HepG2 (cell line): ENCODE measurements around the gene SERINC2. TPM values are rescaled to one million over a fixed set of nuclear protein-coding genes. Genes with fewer than 3 reads are reported as not detected.

Experiments
- ATAC-seq: fragments of 200-7000 bp; cut with Tn5 transposase; 3 replicates; pipeline ENCODE4 v1.9.1; 2020; ENCODE audit warnings: mild to moderate bottlenecking, moderate library complexity
- BruUV-seq: library from RNA; stranded (reverse); fragments of 400-500 nt; replicated peaks from 2 replicates; lab custom pipeline; 2021; lab: Mats Ljungman, UMichigan
- CTCF ChIA-PET: fragments of 300-600 bp; formaldehyde crosslinking; extraction: SDS; loops from one replicate; lab custom pipeline; 2021; ENCODE audit warnings: low total read pairs, inconsistent platforms, low intra/inter-chr PET ratio; lab: Yijun Ruan, JAX
- POLR2A ChIA-PET: fragments of 350-600 bp; sonication (Branson Sonifier 250); formaldehyde crosslinking; loops from one replicate; lab custom pipeline; 2020; ENCODE audit warnings: antibody characterized with exemption, inconsistent platforms; lab: Yijun Ruan, JAX
- DNase-seq: peaks from one replicate; pipeline ENCODE4 v3.0.0-alpha.2; 2015; ENCODE audit warnings: low spot score
- FAIRE-seq: peaks from 3 replicates; lab custom pipeline; 2011; peaks lifted over from hg19 to GRCh38; lab: Jason Lieb, UNC
- H2AFZ ChIP-seq: one replicate; pipeline ENCODE4 v1.6.1; 2011; ENCODE audit warnings: low read length, inconsistent platforms
- H3K27ac ChIP-seq: fragments of 300-600 bp; 3 replicates; pipeline ENCODE4 v1.8.0; 2011; ENCODE audit warnings: mixed run types, mild to moderate bottlenecking, mixed read lengths, low read length, inconsistent platforms; ENCODE audit not compliant: insufficient read depth; ENCODE audit errors: extremely low read length
- H3K27me3 ChIP-seq, 2 experiments: fragments of 200-600 bp in 1 of 2; 2 replicates in 1 of 2; 3 replicates in 1 of 2; pipeline versions ENCODE4 v1.6.0 to v1.8.0; 2011; ENCODE audit warnings: low read length in 2 of 2, mild to moderate bottlenecking in 2 of 2, moderate library complexity in 2 of 2, inconsistent platforms in 1 of 2; ENCODE audit not compliant: insufficient read depth in 2 of 2, control insufficient read depth in 1 of 2
- H3K36me3 ChIP-seq, 2 experiments: fragments of 200-600 bp in 1 of 2; replicated peaks in 1 of 2; 2 replicates in 1 of 2; 3 replicates in 1 of 2; pipeline versions ENCODE4 v1.5.1 to v1.8.0; 2011; ENCODE audit warnings: low read length in 2 of 2, inconsistent platforms in 1 of 2; ENCODE audit not compliant: insufficient read depth in 2 of 2, control insufficient read depth in 1 of 2
- H3K4me1 ChIP-seq: 2 replicates; pipeline ENCODE4 v1.5.1; 2012; ENCODE audit warnings: low read length, inconsistent platforms; ENCODE audit not compliant: insufficient read depth
- H3K4me2 ChIP-seq: 2 replicates; pipeline ENCODE4 v1.6.0; 2011; ENCODE audit warnings: low read depth, low read length, inconsistent platforms
- H3K4me3 ChIP-seq, 3 experiments: fragments of 200-600 bp in 1 of 3; sonication (generic), shearing (Covaris generic) in 1 of 3; replicated peaks in 1 of 3; 2 replicates each; pipeline ENCODE4 v1.5.1; 2011 to 2016; ENCODE audit warnings: low read length in 3 of 3, inconsistent platforms in 2 of 3, low read depth in 2 of 3, mild to moderate bottlenecking in 2 of 3, control low read depth in 1 of 3, mixed read lengths in 1 of 3; ENCODE audit not compliant: insufficient read depth in 1 of 3
- H3K79me2 ChIP-seq: one replicate; pipeline ENCODE4 v1.6.1; 2011; ENCODE audit warnings: low read length, inconsistent platforms; ENCODE audit not compliant: insufficient read depth
- H3K9ac ChIP-seq: 2 replicates; pipeline ENCODE4 v1.6.0; 2011; ENCODE audit warnings: mild to moderate bottlenecking, low read depth, low read length, inconsistent platforms; ENCODE audit not compliant: insufficient read depth
- H3K9me3 ChIP-seq: 2 replicates; pipeline ENCODE4 v1.5.1; 2012; ENCODE audit warnings: mild to moderate bottlenecking, low read length
- H4K20me1 ChIP-seq: 2 replicates; pipeline ENCODE4 v1.6.0; 2011; ENCODE audit warnings: inconsistent platforms, mild to moderate bottlenecking, low read length, moderate library complexity; ENCODE audit not compliant: insufficient read depth
- FOXJ3 ChIP-seq: sonication (generic); formaldehyde crosslinking; IDR thresholded peaks from 2 replicates; pipeline ENCODE4 v1.4.0; 2020; ENCODE audit warnings: missing genetic modification reagents, mild to moderate bottlenecking, borderline replicate concordance
- GTF3A ChIP-seq: sonication (generic); formaldehyde crosslinking; conservative IDR thresholded peaks from 2 replicates; pipeline ENCODE4 v1.4.0; 2020; ENCODE audit warnings: mild to moderate bottlenecking, missing genetic modification reagents
- XBP1 ChIP-seq: sonication (generic); formaldehyde crosslinking; IDR thresholded peaks from 2 replicates; pipeline ENCODE4 v1.5.0; 2020; ENCODE audit warnings: missing genetic modification reagents
- ZNF775 ChIP-seq: sonication (generic); formaldehyde crosslinking; IDR thresholded peaks from 2 replicates; pipeline ENCODE4 v1.4.0; 2020; ENCODE audit warnings: missing genetic modification reagents, mild to moderate bottlenecking, moderate library complexity, borderline replicate concordance
- ZUFSP ChIP-seq: sonication (generic); formaldehyde crosslinking; IDR thresholded peaks from 2 replicates; pipeline ENCODE4 v1.9.0; 2021; ENCODE audit warnings: missing genetic modification reagents, mild to moderate bottlenecking, borderline replicate concordance
- WGBS: methylation state at CpG from one replicate; pipeline ENCODE4 v1.1.6; 2017; ENCODE audit warnings: low lambda C conversion rate; 5-methylcytosine and 5-hydroxymethylcytosine counted together
- in situ Hi-C: cut with HindIII; loops from 2 replicates; pipeline ENCODE4 v1.10.0; 2017; ENCODE audit warnings: low pct_unique_long_range_greater_than_20kb; ENCODE audit not compliant: extremely low pct_ligation_motif_present
- intact Hi-C: fragments of 100-400 bp; cut with micrococcal nuclease; formaldehyde crosslinking; loops from one replicate; pipeline ENCODE4 v1.10.0; 2022; ENCODE audit not compliant: unreplicated experiment
- polyA plus RNA-seq, 8 experiments: library from polyadenylated mRNA; depleted of rRNA in 3 of 8; stranded (reverse) in 7 of 8; unstranded in 1 of 8; fragments of >200 nt; fragmentation: Illumina TruSeq in 4 of 8; extraction: Trizol in 4 of 8; gene quantifications; 2 replicates each; pipeline versions ENCODE4 v1.2.1 to v1.2.3, GENCODE V29; 2011 to 2016; ENCODE audit warnings: low read depth in 4 of 8, missing spikeins in 1 of 8, mixed read lengths in 1 of 8; ENCODE audit not compliant: insufficient read depth in 1 of 8
- total RNA-seq, 5 experiments: library from RNA; depleted of rRNA; stranded (reverse); fragments of >200 nt; fragmentation: Illumina TruSeq; extraction: Trizol; gene quantifications; 2 replicates each; pipeline ENCODE4 v1.2.3, GENCODE V29; 2016; ENCODE audit warnings: low read depth in 1 of 5

The SERINC2 gene
- total and polyA plus RNA-seq, 2 of the 13 experiments (the other 11 are each of a cell fraction or from before 2014, with no cell fraction given), result 4.8 to 126 TPM

- Histone ChIP-seq H3K79me2 (no peaks in the 10 kb centered on the region), H4K20me1 (no peaks in the 10 kb centered on the region), H3K4me1 (peaks cover 45% of the 10 kb centered on the region), H3K4me3 (no peak overlapping the region), H3K4me2 (no peak overlapping the region), H2AFZ (no peak overlapping the region), H3K9ac (no peak overlapping the region), H3K36me3 (no peaks in the 10 kb centered on the region), H3K9me3 (no peaks in the 10 kb centered on the region), H3K27ac (no peak overlapping the region), H3K27me3 (peaks cover 0 to 2% of the 10 kb centered on the region in 2 experiments; a peak in 1 of 5 replicates)
- intact Hi-C loops (no loop called here), in situ Hi-C loops (loop anchor here (5.0 kb wide), 1 partner anchor 155 kb away; no protein-coding TSS in a partner anchor)
- 5% methylated on average over 4 of the region's 4 CpGs for WGBS
- no TSS peak for BruUV-seq
- ChIA-PET CTCF (interaction anchor here (1.3 to 5.4 kb wide), 2 partner anchors 25 to 26 kb away, joined by 5 to 95 read pairs; no protein-coding TSS in a partner anchor), POLR2A (no interaction called here)
- ATAC-seq (no peak), DNase-seq (no peak), FAIRE-seq (no peak)
- TF ChIP-seq GTF3A (CRISPR knock-in tag) (no peak), ZNF775 (CRISPR knock-in tag) (no peak), XBP1 (CRISPR knock-in tag) (no peak), ZUFSP (no peak), FOXJ3 (CRISPR knock-in tag) (no peak)
Observed at GRCh38 chr1:31397360-31398095, 15.5 kb upstream of the SERINC2 start.
